ENCODE data around the gene PSMD2.

GRCh38 chr3:184336547-184337398, 37.7 kb downstream of the PSMD2 start:
- TF ChIP-seq CTCF (IDR thresholded peaks at IDR 0.05; ENCODE audit: low read depth, low read length, missing input control), result no peak
- TF ChIP-seq ATF3 (IDR thresholded peaks at IDR 0.05), result no peak
- TF ChIP-seq, protein P1, sequence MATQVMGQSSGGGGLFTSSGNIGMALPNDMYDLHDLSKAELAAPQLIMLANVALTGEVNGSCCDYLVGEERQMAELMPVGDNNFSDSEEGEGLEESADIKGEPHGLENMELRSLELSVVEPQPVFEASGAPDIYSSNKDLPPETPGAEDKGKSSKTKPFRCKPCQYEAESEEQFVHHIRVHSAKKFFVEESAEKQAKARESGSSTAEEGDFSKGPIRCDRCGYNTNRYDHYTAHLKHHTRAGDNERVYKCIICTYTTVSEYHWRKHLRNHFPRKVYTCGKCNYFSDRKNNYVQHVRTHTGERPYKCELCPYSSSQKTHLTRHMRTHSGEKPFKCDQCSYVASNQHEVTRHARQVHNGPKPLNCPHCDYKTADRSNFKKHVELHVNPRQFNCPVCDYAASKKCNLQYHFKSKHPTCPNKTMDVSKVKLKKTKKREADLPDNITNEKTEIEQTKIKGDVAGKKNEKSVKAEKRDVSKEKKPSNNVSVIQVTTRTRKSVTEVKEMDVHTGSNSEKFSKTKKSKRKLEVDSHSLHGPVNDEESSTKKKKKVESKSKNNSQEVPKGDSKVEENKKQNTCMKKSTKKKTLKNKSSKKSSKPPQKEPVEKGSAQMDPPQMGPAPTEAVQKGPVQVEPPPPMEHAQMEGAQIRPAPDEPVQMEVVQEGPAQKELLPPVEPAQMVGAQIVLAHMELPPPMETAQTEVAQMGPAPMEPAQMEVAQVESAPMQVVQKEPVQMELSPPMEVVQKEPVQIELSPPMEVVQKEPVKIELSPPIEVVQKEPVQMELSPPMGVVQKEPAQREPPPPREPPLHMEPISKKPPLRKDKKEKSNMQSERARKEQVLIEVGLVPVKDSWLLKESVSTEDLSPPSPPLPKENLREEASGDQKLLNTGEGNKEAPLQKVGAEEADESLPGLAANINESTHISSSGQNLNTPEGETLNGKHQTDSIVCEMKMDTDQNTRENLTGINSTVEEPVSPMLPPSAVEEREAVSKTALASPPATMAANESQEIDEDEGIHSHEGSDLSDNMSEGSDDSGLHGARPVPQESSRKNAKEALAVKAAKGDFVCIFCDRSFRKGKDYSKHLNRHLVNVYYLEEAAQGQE (IDR thresholded peaks at IDR 0.05), result no peak
